ENCODE data around the gene CARS1. TPM values are rescaled to one million over a fixed set of nuclear protein-coding genes. Genes with fewer than 3 reads are reported as not detected.

CARS1 gene
- total and polyA plus RNA-seq, 2 donors: 19.1 to 30.3 TPM

DNA sequence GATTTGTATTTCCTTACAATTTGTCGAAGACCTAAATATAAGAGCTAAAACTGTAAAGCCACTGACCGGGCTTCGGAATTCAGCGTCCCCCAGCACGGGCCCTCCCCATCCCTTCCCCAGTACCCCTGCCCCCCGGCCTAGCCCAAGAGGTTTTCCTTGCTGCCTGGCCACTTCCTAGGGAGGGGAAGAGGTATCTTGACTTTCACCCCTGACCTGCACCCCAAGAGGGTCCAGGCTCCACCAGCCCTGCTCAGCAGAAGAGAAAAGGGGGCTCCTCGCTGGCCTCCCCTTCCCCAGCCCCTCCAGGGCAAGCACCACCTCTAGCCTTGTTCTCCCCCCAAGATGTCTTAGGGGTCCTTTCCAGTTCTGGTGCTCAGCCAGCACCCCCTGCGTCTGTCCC lies 26.1 kb upstream of the CARS1 start:
- Histone ChIP-seq H3K27me3 (ENCODE audit: control insufficient read depth in 2 of 2, insufficient read depth in 1 of 2, low read length in 1 of 2) (peaks cover 0 to 4% of the 10 kb centered on the region in 2 donors), H3K27ac (ENCODE audit: low read depth in 1 of 2, low read length in 1 of 2) (no peak overlapping the region), H3K4me1 (ENCODE audit: control insufficient read depth in 2 of 2, insufficient read depth in 2 of 2, low read length in 2 of 2) (no peaks in the 10 kb centered on the region), H3K9me3 (ENCODE audit: control insufficient read depth in 2 of 2, insufficient read depth in 1 of 2, low read length in 1 of 2) (no peaks in the 10 kb centered on the region), H3K4me3 (ENCODE audit: low read length in 2 of 2) (no peak overlapping the region), H3K36me3 (ENCODE audit: control insufficient read depth in 2 of 2, insufficient read depth in 2 of 2, low read length in 1 of 2) (peaks cover 2 to 10% of the 10 kb centered on the region in 2 donors)
- DNase-seq (ENCODE audit: low read depth in 6 of 9, low spot score in 9 of 9): no peak
- WGBS: 54% methylated on average over 8 of the region's 8 CpGs

DNA sequence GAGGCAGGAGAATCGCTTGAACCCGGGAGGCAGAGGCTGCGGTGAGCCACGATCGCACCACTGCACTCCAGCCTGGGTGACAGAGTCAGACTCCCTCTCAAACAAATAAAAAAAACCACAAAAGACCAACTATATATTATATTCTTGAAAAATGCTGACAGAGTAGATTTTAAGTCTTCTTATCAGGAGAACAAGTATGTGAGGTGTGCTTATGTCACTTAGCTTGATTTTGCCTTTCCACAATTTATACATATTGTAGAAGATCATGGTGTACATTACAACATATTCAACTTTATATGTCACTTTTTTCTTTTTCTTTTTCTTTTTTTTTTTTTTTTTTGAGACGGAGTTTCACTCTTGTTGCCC lies 24.1 kb upstream of the CARS1 start:
- peaks cover 0 to 4% of the 10 kb centered on the region in 2 donors for H3K27me3 ChIP-seq (ENCODE audit: control insufficient read depth in 2 of 2, insufficient read depth in 1 of 2, low read length in 1 of 2)

DNA sequence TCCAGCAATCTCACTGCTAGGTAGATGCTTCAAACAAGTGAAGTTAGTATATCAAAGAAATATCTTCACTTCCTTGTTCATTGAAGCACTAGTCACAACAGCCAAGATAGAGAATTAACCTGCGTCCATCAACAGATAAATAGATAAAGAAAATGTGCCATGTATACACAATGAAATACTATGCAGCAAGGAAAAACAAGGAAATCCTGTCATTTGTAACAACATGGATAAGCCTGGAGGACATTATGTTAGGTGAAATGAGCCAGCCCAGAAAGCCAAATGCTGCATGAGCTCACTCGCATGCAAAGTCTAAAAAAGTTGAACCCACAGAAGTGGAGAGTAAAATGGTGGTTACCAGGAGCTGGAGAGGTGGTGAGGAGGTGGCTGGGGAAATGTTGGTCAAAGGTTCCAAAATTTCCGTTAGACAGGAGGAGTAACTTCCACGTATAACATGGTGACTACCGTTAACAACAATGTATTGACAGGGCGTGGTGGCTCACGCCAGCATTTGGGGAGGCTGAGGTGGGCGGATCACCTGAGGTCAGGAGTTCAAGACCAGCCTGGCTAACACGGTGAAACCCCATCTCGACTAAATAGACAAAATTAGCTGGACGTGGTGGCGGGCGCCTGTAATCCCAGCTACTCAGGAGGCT lies 23.6 kb upstream of the CARS1 start:
- Histone ChIP-seq H3K4me1 (ENCODE audit: control insufficient read depth in 2 of 2, insufficient read depth in 2 of 2, low read length in 2 of 2) (no peaks in the 10 kb centered on the region), H3K36me3 (ENCODE audit: control insufficient read depth in 2 of 2, insufficient read depth in 2 of 2, low read length in 1 of 2) (no peaks in the 10 kb centered on the region), H3K9me3 (ENCODE audit: control insufficient read depth in 2 of 2, insufficient read depth in 1 of 2, low read length in 1 of 2) (no peaks in the 10 kb centered on the region), H3K4me3 (ENCODE audit: low read length in 2 of 2) (no peak overlapping the region), H3K27ac (ENCODE audit: low read depth in 1 of 2, low read length in 1 of 2) (no peak overlapping the region), H3K27me3 (ENCODE audit: control insufficient read depth in 2 of 2, insufficient read depth in 1 of 2, low read length in 1 of 2) (peaks cover 0 to 4% of the 10 kb centered on the region in 2 donors)
- DNase-seq (ENCODE audit: low read depth in 6 of 9, low spot score in 9 of 9): no peak
- 94% methylated on average over 13 of the region's 13 CpGs for WGBS

More for the DNA sequence above, 24.1 kb upstream of the CARS1 start:
- WGBS: 90% methylated on average over 6 of the region's 6 CpGs
- no peaks in the 10 kb centered on the region for H3K4me1 ChIP-seq (ENCODE audit: control insufficient read depth in 2 of 2, insufficient read depth in 2 of 2, low read length in 2 of 2)
- H3K27ac ChIP-seq (ENCODE audit: low read depth in 1 of 2, low read length in 1 of 2): no peak overlapping the region
- H3K36me3 ChIP-seq (ENCODE audit: control insufficient read depth in 2 of 2, insufficient read depth in 2 of 2, low read length in 1 of 2): no peaks in the 10 kb centered on the region
- no peaks in the 10 kb centered on the region for H3K9me3 ChIP-seq (ENCODE audit: control insufficient read depth in 2 of 2, insufficient read depth in 1 of 2, low read length in 1 of 2)
- DNase-seq (ENCODE audit: low read depth in 6 of 9, low spot score in 9 of 9): no peak
- no peak overlapping the region for H3K4me3 ChIP-seq (ENCODE audit: low read length in 2 of 2)

DNA sequence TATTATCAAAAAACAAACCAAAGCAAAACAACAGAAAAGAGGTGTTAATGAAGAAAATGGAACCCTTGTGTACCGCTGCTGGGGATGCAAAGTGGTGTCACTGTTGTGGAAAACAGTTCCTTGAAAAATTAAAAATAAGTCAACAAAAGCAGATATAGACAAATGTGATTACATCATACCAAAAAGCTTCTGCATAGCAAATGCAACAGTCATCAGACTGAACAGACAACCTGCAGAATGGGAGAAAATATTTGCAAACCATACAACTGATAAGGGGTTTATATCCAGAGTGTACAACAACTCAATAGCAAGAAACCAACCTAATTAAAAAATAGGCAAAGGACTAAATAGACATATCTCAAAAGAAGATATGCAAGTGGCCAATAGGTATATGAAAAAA lies 22.9 kb upstream of the CARS1 start:
- H3K9me3 ChIP-seq (ENCODE audit: control insufficient read depth in 2 of 2, insufficient read depth in 1 of 2, low read length in 1 of 2): no peaks in the 10 kb centered on the region
- WGBS: 96% methylated on average over 1 of the region's 1 CpG
- DNase-seq (ENCODE audit: low read depth in 6 of 9, low spot score in 9 of 9): no peak
- H3K36me3 ChIP-seq (ENCODE audit: control insufficient read depth in 2 of 2, insufficient read depth in 2 of 2, low read length in 1 of 2): no peaks in the 10 kb centered on the region
- no peak overlapping the region for H3K27ac ChIP-seq (ENCODE audit: low read depth in 1 of 2, low read length in 1 of 2)
- peaks cover 0 to 4% of the 10 kb centered on the region in 2 donors for H3K27me3 ChIP-seq (ENCODE audit: control insufficient read depth in 2 of 2, insufficient read depth in 1 of 2, low read length in 1 of 2)
- H3K4me3 ChIP-seq (ENCODE audit: low read length in 2 of 2): no peak overlapping the region
- H3K4me1 ChIP-seq (ENCODE audit: control insufficient read depth in 2 of 2, insufficient read depth in 2 of 2, low read length in 2 of 2): no peaks in the 10 kb centered on the region

DNA sequence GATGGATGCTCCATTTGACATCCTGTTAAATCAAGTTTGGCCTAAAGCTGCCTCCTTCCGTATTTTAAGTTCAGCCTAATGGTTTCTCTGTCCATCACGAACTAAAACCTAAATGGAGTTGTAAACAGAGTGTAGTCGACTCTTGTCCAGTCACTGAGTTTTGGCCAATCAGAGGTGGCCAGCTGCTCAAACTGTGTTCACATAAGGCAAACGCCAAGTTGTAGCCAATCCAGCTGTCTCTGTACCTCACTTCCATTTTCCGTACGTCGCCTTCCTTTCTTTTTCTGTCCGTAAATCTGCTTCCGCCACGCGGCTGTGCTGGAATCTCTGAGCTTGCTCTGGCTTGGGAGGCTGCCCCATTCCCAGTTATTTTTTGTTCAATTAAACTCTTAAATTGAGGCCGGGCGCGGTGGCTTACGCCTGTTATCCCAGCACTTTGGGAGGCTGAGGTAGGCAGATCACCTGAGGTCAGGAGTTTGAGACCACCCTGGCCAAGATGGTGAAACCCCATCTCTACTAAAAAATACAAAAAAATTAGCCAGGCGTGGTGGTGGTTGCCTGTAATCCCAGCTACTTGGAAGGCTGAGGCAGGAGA lies 20.7 kb upstream of the CARS1 start:
- H3K4me3 ChIP-seq (ENCODE audit: low read length in 2 of 2): no peak overlapping the region
- H3K4me1 ChIP-seq (ENCODE audit: control insufficient read depth in 2 of 2, insufficient read depth in 2 of 2, low read length in 2 of 2): no peaks in the 10 kb centered on the region
- H3K9me3 ChIP-seq (ENCODE audit: control insufficient read depth in 2 of 2, insufficient read depth in 1 of 2, low read length in 1 of 2): no peaks in the 10 kb centered on the region
- DNase-seq (ENCODE audit: low read depth in 6 of 9, low spot score in 9 of 9): no peak
- H3K27ac ChIP-seq (ENCODE audit: low read depth in 1 of 2, low read length in 1 of 2): no peak overlapping the region
- 91% methylated on average over 16 of the region's 16 CpGs for WGBS
- H3K36me3 ChIP-seq (ENCODE audit: control insufficient read depth in 2 of 2, insufficient read depth in 2 of 2, low read length in 1 of 2): no peaks in the 10 kb centered on the region
- H3K27me3 ChIP-seq (ENCODE audit: control insufficient read depth in 2 of 2, insufficient read depth in 1 of 2, low read length in 1 of 2): peaks cover 0 to 3% of the 10 kb centered on the region in 2 donors

DNA sequence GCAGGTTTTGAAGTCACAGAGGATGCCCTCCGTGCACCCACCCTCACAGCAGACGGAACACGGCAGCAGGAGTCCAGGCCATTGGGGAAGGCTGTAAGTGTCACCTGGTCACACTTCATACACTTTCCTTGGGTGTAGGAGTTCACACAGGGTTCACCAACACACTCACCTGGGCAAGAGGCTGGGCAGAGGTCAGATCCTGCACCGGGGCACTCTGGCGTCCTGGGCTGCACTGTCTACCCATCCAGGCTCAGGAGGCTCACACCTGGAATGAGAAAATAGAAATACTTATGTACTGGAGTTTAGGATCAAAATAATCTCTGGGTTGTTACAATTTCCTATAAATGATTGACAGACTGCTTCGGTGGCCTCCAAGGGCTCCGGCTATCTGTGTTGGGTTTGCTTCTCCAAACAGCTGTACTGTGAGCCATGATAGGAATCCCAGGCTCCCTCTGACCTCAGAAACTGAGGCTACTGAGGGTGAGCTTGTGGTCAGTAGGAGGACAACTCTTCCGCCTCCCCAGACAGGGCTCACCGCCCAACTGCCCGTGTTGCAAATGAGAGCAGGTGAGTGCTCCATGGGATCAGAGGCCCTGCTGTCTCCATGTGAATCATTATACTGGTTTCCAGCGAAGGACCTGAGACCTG lies 20.1 kb upstream of the CARS1 start:
- no peaks in the 10 kb centered on the region for H3K9me3 ChIP-seq (ENCODE audit: control insufficient read depth in 2 of 2, insufficient read depth in 1 of 2, low read length in 1 of 2)
- 93% methylated on average over 11 of the region's 11 CpGs for WGBS
- peaks cover 0 to 3% of the 10 kb centered on the region in 2 donors for H3K27me3 ChIP-seq (ENCODE audit: control insufficient read depth in 2 of 2, insufficient read depth in 1 of 2, low read length in 1 of 2)
- no peak overlapping the region for H3K27ac ChIP-seq (ENCODE audit: low read depth in 1 of 2, low read length in 1 of 2)
- no peak overlapping the region for H3K4me3 ChIP-seq (ENCODE audit: low read length in 2 of 2)
- DNase-seq (ENCODE audit: low read depth in 6 of 9, low spot score in 9 of 9): no peak
- H3K36me3 ChIP-seq (ENCODE audit: control insufficient read depth in 2 of 2, insufficient read depth in 2 of 2, low read length in 1 of 2): no peaks in the 10 kb centered on the region
- H3K4me1 ChIP-seq (ENCODE audit: control insufficient read depth in 2 of 2, insufficient read depth in 2 of 2, low read length in 2 of 2): no peaks in the 10 kb centered on the region

DNA sequence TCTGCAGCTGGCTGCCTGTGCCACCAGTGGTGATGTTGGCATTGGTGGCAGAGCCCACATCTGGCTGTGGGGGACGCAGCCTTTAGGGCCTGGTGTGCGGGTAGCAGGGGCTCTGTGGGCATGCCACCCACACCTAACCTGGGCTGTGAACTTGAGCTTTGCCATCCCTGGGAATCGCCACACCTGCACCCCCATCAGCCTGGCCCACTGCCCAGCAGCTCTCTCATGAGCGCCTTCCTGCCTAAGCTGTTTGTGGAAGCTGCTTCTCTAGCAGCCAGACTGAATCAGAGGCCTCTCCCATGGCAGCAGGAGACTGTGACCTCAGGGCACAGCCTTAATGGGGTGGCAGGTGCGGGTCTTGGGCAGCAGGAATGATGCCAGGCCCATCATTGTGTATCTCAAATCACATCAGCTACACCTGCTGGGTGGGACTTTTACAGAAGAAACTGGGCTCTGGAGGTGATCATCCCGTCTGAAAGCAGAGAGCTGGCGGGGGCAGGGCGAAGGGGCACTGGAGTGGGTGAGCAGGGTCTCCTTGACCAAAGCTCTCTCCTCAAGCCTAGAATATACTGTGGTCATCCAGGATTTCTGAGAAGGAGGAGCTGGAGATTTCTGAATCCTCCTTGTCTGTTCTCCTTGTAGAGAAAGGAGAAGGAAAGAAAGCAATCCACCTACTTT lies 17.8 kb upstream of the CARS1 start:
- Histone ChIP-seq H3K27me3 (ENCODE audit: control insufficient read depth in 2 of 2, insufficient read depth in 1 of 2, low read length in 1 of 2) (peaks cover 0 to 3% of the 10 kb centered on the region in 2 donors), H3K9me3 (ENCODE audit: control insufficient read depth in 2 of 2, insufficient read depth in 1 of 2, low read length in 1 of 2) (no peaks in the 10 kb centered on the region), H3K27ac (ENCODE audit: low read depth in 1 of 2, low read length in 1 of 2) (no peak overlapping the region), H3K36me3 (ENCODE audit: control insufficient read depth in 2 of 2, insufficient read depth in 2 of 2, low read length in 1 of 2) (no peaks in the 10 kb centered on the region), H3K4me1 (ENCODE audit: control insufficient read depth in 2 of 2, insufficient read depth in 2 of 2, low read length in 2 of 2) (no peaks in the 10 kb centered on the region), H3K4me3 (ENCODE audit: low read length in 2 of 2) (no peak overlapping the region)
- DNase-seq (ENCODE audit: low read depth in 6 of 9, low spot score in 9 of 9): no peak
- WGBS: 77% methylated on average over 8 of the region's 8 CpGs

DNA sequence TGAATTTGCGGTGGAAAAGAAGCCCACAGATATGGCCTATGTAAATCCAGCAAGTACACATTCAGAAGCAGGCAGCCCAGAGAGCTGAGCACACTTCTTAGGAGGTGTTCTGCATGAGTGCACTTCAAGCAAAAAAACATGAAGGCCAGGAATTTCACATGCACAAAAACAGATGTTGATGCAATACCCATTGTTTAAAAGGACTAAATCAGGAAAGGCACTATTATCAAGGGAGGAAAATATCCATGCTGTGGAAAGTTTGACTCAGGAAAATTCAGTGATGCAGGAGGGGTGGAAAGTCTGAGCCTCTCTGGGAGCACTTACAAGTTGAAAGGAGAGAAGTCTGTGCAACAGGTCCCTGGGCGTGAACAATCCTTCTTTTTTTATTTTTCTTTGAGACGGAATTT lies 15.8 kb upstream of the CARS1 start:
- peak overlapping the region; percentile 31 to 43 for H3K27ac ChIP-seq (ENCODE audit: low read depth in 1 of 2, low read length in 1 of 2)
- H3K9me3 ChIP-seq (ENCODE audit: control insufficient read depth in 2 of 2, insufficient read depth in 1 of 2, low read length in 1 of 2): no peaks in the 10 kb centered on the region
- no peak overlapping the region for H3K4me3 ChIP-seq (ENCODE audit: low read length in 2 of 2)
- H3K27me3 ChIP-seq (ENCODE audit: control insufficient read depth in 2 of 2, insufficient read depth in 1 of 2, low read length in 1 of 2): peaks cover 0 to 3% of the 10 kb centered on the region in 2 donors
- no peaks in the 10 kb centered on the region for H3K36me3 ChIP-seq (ENCODE audit: control insufficient read depth in 2 of 2, insufficient read depth in 2 of 2, low read length in 1 of 2)
- WGBS: 95% methylated on average over 3 of the region's 3 CpGs
- DNase-seq (ENCODE audit: low read depth in 6 of 9, low spot score in 9 of 9): no peak
- no peaks in the 10 kb centered on the region for H3K4me1 ChIP-seq (ENCODE audit: control insufficient read depth in 2 of 2, insufficient read depth in 2 of 2, low read length in 2 of 2)

DNA sequence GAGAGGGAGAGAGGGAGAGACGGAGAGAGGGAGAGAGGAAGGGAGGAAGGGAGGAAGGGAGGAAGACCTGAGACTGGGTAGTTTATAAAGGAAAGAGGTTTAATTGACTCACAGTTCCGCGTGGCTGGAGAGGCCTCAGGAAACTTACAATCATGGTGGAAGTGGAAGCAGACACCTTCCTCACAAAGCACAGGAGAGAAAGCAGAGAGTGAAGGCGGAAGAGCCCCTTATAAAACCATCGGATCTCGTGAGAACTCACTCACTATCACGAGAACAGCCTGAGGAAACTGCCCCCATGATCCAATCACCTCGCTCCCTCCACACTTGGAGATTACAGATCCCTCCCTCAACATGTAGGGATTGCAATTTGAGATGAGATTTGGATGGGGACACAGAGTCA lies 12.2 kb upstream of the CARS1 start:
- Histone ChIP-seq H3K4me1 (ENCODE audit: control insufficient read depth in 2 of 2, insufficient read depth in 2 of 2, low read length in 2 of 2) (no peaks in the 10 kb centered on the region), H3K9me3 (ENCODE audit: control insufficient read depth in 2 of 2, insufficient read depth in 1 of 2, low read length in 1 of 2) (no peaks in the 10 kb centered on the region), H3K27me3 (ENCODE audit: control insufficient read depth in 2 of 2, insufficient read depth in 1 of 2, low read length in 1 of 2) (peaks cover 0 to 4% of the 10 kb centered on the region in 2 donors), H3K27ac (ENCODE audit: low read depth in 1 of 2, low read length in 1 of 2) (no peak overlapping the region), H3K36me3 (ENCODE audit: control insufficient read depth in 2 of 2, insufficient read depth in 2 of 2, low read length in 1 of 2) (no peaks in the 10 kb centered on the region), H3K4me3 (ENCODE audit: low read length in 2 of 2) (no peak overlapping the region)
- DNase-seq (ENCODE audit: low read depth in 6 of 9, low spot score in 9 of 9): no peak
- 89% methylated on average over 7 of the region's 8 CpGs for WGBS

Data from thymus (tissue), 11 donors.